GM23338 (cell line): Measurements from ENCODE around the gene EDIL3. TPM values are rescaled to one million over a fixed set of nuclear protein-coding genes. Genes with fewer than 3 reads are reported as not detected.

Experiments used
- ATAC-seq: fragments of 200-7000 bp; cut with Tn5 transposase; 3 replicates; pipeline ENCODE4 v1.9.1; 2020
- DNase-seq: peaks from one replicate; pipeline ENCODE4 v3.0.0-alpha.2; 2015; ENCODE audit warnings: low spot score
- H2AFZ ChIP-seq: fragments of 200-600 bp; sonication (generic); 2 replicates; pipeline ENCODE4 v1.8.0; 2016; ENCODE audit warnings: antibody characterized with exemption, mild to moderate bottlenecking, moderate library complexity
- H3F3A ChIP-seq: fragments of 200-600 bp; sonication (generic); replicated peaks from 2 replicates; pipeline ENCODE4 v1.8.0; 2017; ENCODE audit warnings: antibody characterized with exemption, mixed run types, low read depth
- H3K27ac ChIP-seq: fragments of 200-600 bp; sonication (generic); 2 replicates; pipeline ENCODE4 v1.6.1; 2016; ENCODE audit warnings: low read depth
- H3K27me3 ChIP-seq: fragments of 200-600 bp; sonication (generic); 2 replicates; pipeline ENCODE4 v1.8.0; 2016; ENCODE audit warnings: mild to moderate bottlenecking, mixed run types, moderate library complexity; ENCODE audit not compliant: insufficient read depth
- H3K36me3 ChIP-seq: fragments of 200-600 bp; sonication (generic); 2 replicates; pipeline ENCODE4 v1.8.0; 2016; ENCODE audit warnings: mild to moderate bottlenecking; ENCODE audit not compliant: insufficient read depth
- H3K4me1 ChIP-seq: fragments of 200-600 bp; sonication (generic); 2 replicates; pipeline ENCODE4 v1.8.0; 2016; ENCODE audit warnings: mild to moderate bottlenecking, moderate library complexity; ENCODE audit not compliant: insufficient read depth
- H3K4me2 ChIP-seq: fragments of 200-600 bp; sonication (generic); 2 replicates; pipeline ENCODE4 v1.7.1; 2017; ENCODE audit warnings: mixed run types
- H3K4me3 ChIP-seq: fragments of 200-600 bp; sonication (generic); 2 replicates; pipeline ENCODE4 v1.6.1; 2016; ENCODE audit warnings: mixed run types
- H3K79me2 ChIP-seq: fragments of 200-600 bp; sonication (generic); replicated peaks from 2 replicates; pipeline ENCODE4 v1.8.0; 2017; ENCODE audit warnings: mild to moderate bottlenecking; ENCODE audit not compliant: insufficient read depth
- H3K9me2 ChIP-seq: fragments of 200-600 bp; sonication (generic); 2 replicates; pipeline ENCODE4 v1.8.0; 2017; ENCODE audit not compliant: insufficient read depth
- H4K20me1 ChIP-seq: fragments of 200-600 bp; sonication (generic); replicated peaks from 2 replicates; pipeline ENCODE4 v1.8.0; 2017; ENCODE audit warnings: mild to moderate bottlenecking; ENCODE audit not compliant: insufficient read depth
- H3K27ac Mint-ChIP-seq: 2 replicates; pipeline ENCODE4 v1.8.0; 2020; ENCODE audit warnings: inconsistent platforms, mild to moderate bottlenecking, moderate library complexity, mixed read lengths
- H3K27me3 Mint-ChIP-seq: 3 replicates; pipeline ENCODE4 v1.8.0; 2022; ENCODE audit warnings: low read depth, mild to moderate bottlenecking, moderate library complexity, mixed read lengths, inconsistent platforms; ENCODE audit not compliant: insufficient read depth, poor library complexity
- H3K36me3 Mint-ChIP-seq: 3 replicates; pipeline ENCODE4 v1.8.0; 2021; ENCODE audit warnings: low read depth, mild to moderate bottlenecking, inconsistent platforms, moderate library complexity, mixed read lengths
- H3K4me1 Mint-ChIP-seq: 3 replicates; pipeline ENCODE4 v1.8.0; 2020; ENCODE audit warnings: mild to moderate bottlenecking, inconsistent platforms, mixed read lengths
- H3K4me3 Mint-ChIP-seq: 3 replicates; pipeline ENCODE4 v1.8.0; 2021; ENCODE audit warnings: moderate library complexity, mild to moderate bottlenecking, inconsistent platforms, mixed read lengths
- H3K9me3 Mint-ChIP-seq: 3 replicates; pipeline ENCODE4 v1.8.0; 2020; ENCODE audit warnings: moderate library complexity, mild to moderate bottlenecking, inconsistent platforms, mixed read lengths
- CREB1 ChIP-seq: fragments of 250-450 bp; sonication (Bioruptor Pico); IDR thresholded peaks from 2 replicates; pipeline ENCODE4 v1.5.0; 2020; ENCODE audit warnings: low read depth, mild to moderate bottlenecking, moderate library complexity
- EZH2 ChIP-seq: fragments of 200-600 bp; sonication (generic); IDR thresholded peaks from one replicate; pipeline ENCODE4 v1.8.0; 2017; ENCODE audit warnings: antibody characterized with exemption, mild to moderate bottlenecking, low read depth; ENCODE audit not compliant: unreplicated experiment
- EZH2phosphoT487 ChIP-seq: fragments of 200-600 bp; sonication (generic); IDR thresholded peaks from one replicate; pipeline ENCODE4 v1.8.1; 2018; ENCODE audit warnings: antibody characterized with exemption; ENCODE audit not compliant: unreplicated experiment
- JUNB ChIP-seq: IDR thresholded peaks from one replicate; pipeline ENCODE4 v1.6.1; 2016; ENCODE audit warnings: antibody characterized with exemption; ENCODE audit not compliant: unreplicated experiment
- NANOG ChIP-seq: IDR thresholded peaks from 2 replicates; pipeline ENCODE4 v1.6.1; 2016; ENCODE audit warnings: antibody characterized with exemption, borderline replicate concordance
- POLR2AphosphoS5 ChIP-seq: IDR thresholded peaks from 2 replicates; pipeline ENCODE4 v1.6.1; 2016; ENCODE audit warnings: antibody characterized with exemption, low read depth
- REST ChIP-seq: IDR thresholded peaks from one replicate; pipeline ENCODE4 v1.6.1; 2018; ENCODE audit warnings: antibody characterized with exemption; ENCODE audit not compliant: unreplicated experiment
- STAT1 ChIP-seq: IDR thresholded peaks from one replicate; pipeline ENCODE4 v1.6.1; 2016; ENCODE audit warnings: antibody characterized with exemption; ENCODE audit not compliant: unreplicated experiment
- ZNF114 ChIP-seq: fragments of 250-450 bp; sonication (Bioruptor Pico); IDR thresholded peaks from 2 replicates; pipeline ENCODE4 v1.5.0; 2020; ENCODE audit warnings: mild to moderate bottlenecking, moderate library complexity
- ZNF331 ChIP-seq: fragments of 250-450 bp; sonication (Bioruptor Pico); IDR thresholded peaks from 2 replicates; pipeline ENCODE4 v1.5.0; 2020; ENCODE audit warnings: low read depth, mild to moderate bottlenecking, moderate library complexity
- ZNF462 ChIP-seq: fragments of 250-450 bp; sonication (Bioruptor Pico); IDR thresholded peaks from 2 replicates; pipeline ENCODE4 v1.5.0; 2020; ENCODE audit warnings: mild to moderate bottlenecking, moderate library complexity
- polyA plus RNA-seq: library from polyadenylated mRNA; unstranded; fragments of >200 nt; fragmentation: Nextera tagmentation; extraction: Ambion mirVana; gene quantifications from 2 replicates; pipeline ENCODE4 v1.2.1, GENCODE V29; 2016
- total RNA-seq: library from RNA; depleted of rRNA; stranded (reverse); fragments of >200 nt; shearing (Covaris generic); gene quantifications from 2 replicates; pipeline ENCODE4 v1.2.3, GENCODE V29; 2014
- TF ChIP-seq, protein P1 (sequence below), 2 experiments: fragments of 200-600 bp in 1 of 2; sonication (generic) in 1 of 2; conservative IDR thresholded peaks; 2 replicates each; pipeline versions ENCODE4 v1.5.1 to v1.6.1; 2016 to 2017; ENCODE audit warnings: antibody characterized with exemption in 2 of 2, low read depth in 2 of 2, mild to moderate bottlenecking in 2 of 2, moderate library complexity in 1 of 2
- TF ChIP-seq, protein P2 (sequence below): IDR thresholded peaks from 2 replicates; pipeline ENCODE4 v1.6.1; 2016; ENCODE audit warnings: antibody characterized with exemption

The EDIL3 gene
- total and polyA plus RNA-seq, 2 experiments from 2014 or later = 43.3 to 61.9 TPM

- Mint-ChIP-seq H3K27ac (no peak overlapping the region), H3K27me3 (no peaks in the 10 kb centered on the region), H3K9me3 (no peaks in the 10 kb centered on the region), H3K4me3 (no peak overlapping the region), H3K4me1 (no peaks in the 10 kb centered on the region), H3K36me3 (no peaks in the 10 kb centered on the region)
- H4K20me1 ChIP-seq = 0 out of 2 replicates have a peak, but pooled peaks cover 3% of the 10 kb centered on the region
- no peak overlapping the region for H3K4me2 ChIP-seq
- peak; percentile 31; the same call in 1 of the 3 replicates for ATAC-seq
- H2AFZ ChIP-seq = no peak overlapping the region
- H3K27me3 ChIP-seq = no peaks in the 10 kb centered on the region
- H3K36me3 ChIP-seq = no peaks in the 10 kb centered on the region
- H3K4me3 ChIP-seq = no peak overlapping the region
- no peak for TF ChIP-seq POLR2AphosphoS5
- no peak for TF ChIP-seq STAT1
- TF ChIP-seq JUNB = no peak
- no peak for TF ChIP-seq CREB1 (CRISPR knock-in tag)
- TF ChIP-seq EZH2 = no peak
- TF ChIP-seq REST = no peak
- no peak for TF ChIP-seq ZNF462 (CRISPR knock-in tag)
- TF ChIP-seq, protein P1, sequence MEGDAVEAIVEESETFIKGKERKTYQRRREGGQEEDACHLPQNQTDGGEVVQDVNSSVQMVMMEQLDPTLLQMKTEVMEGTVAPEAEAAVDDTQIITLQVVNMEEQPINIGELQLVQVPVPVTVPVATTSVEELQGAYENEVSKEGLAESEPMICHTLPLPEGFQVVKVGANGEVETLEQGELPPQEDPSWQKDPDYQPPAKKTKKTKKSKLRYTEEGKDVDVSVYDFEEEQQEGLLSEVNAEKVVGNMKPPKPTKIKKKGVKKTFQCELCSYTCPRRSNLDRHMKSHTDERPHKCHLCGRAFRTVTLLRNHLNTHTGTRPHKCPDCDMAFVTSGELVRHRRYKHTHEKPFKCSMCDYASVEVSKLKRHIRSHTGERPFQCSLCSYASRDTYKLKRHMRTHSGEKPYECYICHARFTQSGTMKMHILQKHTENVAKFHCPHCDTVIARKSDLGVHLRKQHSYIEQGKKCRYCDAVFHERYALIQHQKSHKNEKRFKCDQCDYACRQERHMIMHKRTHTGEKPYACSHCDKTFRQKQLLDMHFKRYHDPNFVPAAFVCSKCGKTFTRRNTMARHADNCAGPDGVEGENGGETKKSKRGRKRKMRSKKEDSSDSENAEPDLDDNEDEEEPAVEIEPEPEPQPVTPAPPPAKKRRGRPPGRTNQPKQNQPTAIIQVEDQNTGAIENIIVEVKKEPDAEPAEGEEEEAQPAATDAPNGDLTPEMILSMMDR (conservative IDR thresholded peaks at IDR 0.05; ENCODE audit: low read depth in 2 of 2) = no peak
- TF ChIP-seq, protein P2, sequence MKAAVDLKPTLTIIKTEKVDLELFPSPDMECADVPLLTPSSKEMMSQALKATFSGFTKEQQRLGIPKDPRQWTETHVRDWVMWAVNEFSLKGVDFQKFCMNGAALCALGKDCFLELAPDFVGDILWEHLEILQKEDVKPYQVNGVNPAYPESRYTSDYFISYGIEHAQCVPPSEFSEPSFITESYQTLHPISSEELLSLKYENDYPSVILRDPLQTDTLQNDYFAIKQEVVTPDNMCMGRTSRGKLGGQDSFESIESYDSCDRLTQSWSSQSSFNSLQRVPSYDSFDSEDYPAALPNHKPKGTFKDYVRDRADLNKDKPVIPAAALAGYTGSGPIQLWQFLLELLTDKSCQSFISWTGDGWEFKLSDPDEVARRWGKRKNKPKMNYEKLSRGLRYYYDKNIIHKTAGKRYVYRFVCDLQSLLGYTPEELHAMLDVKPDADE = no peak
- no peak for TF ChIP-seq ZNF331 (CRISPR knock-in tag)
- no peak for TF ChIP-seq NANOG
- TF ChIP-seq ZNF114 = no peak
- no peak for TF ChIP-seq EZH2phosphoT487
- DNase-seq = no peak
- no peaks in the 10 kb centered on the region for H3K4me1 ChIP-seq
- H3F3A ChIP-seq = no peaks in the 10 kb centered on the region
- no peak overlapping the region; the same call in 1 of the 2 replicates for H3K27ac ChIP-seq
- H3K9me2 ChIP-seq = no peaks in the 10 kb centered on the region
- H3K79me2 ChIP-seq = no peaks in the 10 kb centered on the region
These were observed 253.3 kb downstream of the EDIL3 start for GRCh38 chr5:84131372-84131771.
